NCI-H1105 (cell line): Measurements from ENCODE around the gene WWOX.
A peak's percentile ranks its signal among the peaks of the same experiment; 100 is the strongest.

Source experiments
- DNase-seq: peaks from one replicate; lab custom pipeline; 2025; lab: John Stamatoyannopoulos, UW

Gene WWOX

DNA sequence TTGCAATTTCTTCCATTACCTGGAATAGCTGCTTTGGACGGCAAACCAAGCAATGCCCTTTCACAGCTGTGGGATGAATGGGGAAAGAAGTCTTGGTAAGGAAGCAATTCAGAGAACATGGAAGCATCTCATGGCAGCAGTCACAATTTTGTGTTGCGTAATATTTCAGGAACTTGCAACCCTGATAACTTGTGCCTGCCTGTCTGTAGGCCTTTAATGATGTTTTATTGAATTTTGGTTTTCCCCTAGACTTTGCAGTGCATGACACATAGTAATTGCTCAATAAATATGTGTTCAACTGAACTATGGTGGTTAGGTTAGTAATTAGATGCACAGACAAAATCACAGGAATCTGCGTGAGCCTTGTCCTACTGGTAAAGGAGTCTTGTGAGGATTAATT, 439.5 kb downstream of the WWOX start:
- no peak for DNase-seq

DNA sequence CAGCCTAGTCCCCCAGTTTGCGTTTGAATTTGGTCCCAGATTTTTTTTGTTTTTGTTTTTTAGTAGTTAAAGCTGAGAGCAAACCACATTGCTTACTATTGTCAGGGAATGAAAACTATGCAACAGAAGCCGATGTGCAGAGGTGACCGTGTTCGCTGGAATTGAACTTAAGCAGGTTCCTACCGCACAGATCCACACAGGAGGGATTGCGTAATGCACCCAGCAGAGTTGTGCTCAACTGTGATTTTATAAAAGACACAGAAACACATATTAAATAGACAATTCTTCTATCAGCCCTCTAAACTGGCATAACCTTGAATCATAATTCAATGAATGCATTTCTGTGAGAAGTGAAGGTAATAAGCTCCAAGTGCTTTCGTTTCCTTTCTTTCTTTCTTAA, 443.0 kb downstream of the WWOX start:
- no peak for DNase-seq

DNA sequence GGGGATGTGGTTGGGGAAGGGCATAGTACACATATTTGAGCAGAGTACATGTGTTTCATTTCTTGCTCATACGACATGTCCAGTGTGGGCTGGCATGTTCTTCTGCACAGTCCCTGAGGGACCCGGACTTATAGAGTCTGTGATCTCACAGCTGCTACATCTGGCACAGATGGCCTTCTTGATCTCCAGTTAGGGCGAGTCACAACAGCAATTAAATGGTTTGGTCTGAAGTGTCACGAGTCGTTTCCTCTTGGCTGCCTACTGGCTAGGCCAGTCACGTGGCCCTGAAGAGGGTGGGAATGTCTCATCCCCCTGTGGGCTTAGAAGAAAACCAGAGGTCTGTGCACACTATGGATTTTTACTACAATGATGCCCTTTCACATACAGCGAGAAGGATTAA, 443.6 kb downstream of the WWOX start:
- DNase-seq: no peak

DNA sequence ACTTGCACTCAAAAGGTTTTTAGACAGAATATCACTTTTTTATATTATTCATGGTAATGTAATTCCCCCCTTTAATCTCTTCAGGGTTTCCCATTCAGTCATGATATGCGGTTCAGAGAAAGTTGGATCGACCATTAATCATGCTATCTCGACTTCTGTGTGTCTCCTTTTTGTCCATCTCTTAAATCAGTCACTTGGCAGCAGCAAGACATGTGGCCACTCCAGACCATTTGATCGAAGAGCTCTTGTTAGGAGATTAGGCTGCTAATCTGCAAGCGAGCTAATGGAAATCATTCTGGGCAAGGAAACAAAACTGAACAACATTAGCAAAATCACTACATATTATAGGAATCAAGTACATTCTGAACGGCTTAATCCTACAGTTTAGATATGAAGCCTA, 449.9 kb downstream of the WWOX start:
- DNase-seq: no peak

DNA sequence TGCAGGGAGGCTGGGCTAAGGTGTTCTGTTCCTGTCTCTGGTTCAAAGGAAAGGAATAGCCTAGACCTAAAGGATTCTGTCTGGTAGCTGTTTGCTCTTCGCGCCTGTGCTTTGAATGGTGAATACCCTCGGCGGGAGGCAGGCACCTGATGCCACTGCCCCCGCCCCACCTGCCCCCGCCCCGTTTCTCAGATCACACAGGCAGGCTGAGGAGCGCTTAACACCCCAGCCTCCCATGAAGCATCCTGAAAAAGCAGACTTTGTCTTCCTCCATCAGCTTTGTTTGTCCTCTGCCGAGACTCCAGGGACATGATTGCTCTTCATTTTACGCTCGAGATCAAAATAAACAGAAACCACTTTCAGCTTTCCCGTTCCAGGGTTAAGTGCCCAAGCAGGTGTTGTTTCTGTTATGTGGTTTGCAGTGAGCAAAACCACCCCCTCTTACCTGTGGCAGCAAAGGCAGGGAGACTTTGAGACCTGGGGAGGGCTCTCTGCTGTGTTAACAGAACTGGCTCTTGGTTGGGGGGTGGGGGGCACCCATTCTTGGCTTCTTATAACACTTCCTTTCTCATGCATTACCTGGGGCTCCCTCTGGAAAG, 452.1 kb downstream of the WWOX start:
- DNase-seq: peak; percentile 86

DNA sequence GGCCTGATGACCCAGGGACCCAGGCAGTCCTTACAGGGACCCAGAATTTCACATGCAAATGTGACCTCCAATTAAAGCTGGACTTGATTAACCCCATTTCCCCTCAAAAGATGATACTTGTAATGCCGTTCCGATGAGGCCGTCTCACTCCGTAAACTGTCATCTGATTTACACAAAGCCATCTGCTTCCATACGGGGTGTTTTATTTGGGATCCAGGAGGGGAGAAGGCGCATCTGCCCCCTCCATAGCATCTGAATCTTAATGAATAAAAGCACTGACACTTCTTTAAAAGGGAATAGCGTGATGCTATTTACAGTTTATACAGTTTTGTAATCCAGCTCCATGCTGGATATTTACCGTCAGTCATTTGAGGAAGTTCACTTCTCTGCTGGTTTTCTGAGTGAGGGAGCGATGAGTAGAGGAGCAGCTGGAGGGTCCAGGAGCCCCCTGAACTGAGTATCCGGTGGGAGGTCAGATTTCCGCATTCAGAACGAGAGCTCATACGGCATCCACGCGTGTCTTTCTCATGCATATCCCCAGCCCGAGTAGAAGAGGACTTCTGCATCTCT, 452.7 kb downstream of the WWOX start:
- DNase-seq: no peak

DNA sequence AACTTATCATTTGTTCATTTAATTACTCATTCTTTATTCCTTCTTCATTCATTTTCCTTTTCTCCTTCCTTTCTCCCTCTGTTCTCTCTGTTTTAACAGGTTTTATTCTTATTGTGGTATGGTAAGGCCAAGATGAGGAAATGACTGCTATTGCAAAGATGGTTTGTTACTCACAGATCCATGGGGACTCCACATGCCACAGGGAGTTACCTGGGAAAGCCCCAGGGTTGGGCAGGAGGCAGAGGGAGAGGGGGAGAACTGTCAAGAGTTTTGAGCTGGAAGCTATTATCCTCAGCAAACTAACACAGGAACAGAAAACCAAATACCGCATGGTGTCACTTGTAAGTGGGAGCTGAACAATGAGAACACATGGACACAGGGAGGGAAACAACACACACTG, 453.3 kb downstream of the WWOX start:
- DNase-seq: no peak

DNA sequence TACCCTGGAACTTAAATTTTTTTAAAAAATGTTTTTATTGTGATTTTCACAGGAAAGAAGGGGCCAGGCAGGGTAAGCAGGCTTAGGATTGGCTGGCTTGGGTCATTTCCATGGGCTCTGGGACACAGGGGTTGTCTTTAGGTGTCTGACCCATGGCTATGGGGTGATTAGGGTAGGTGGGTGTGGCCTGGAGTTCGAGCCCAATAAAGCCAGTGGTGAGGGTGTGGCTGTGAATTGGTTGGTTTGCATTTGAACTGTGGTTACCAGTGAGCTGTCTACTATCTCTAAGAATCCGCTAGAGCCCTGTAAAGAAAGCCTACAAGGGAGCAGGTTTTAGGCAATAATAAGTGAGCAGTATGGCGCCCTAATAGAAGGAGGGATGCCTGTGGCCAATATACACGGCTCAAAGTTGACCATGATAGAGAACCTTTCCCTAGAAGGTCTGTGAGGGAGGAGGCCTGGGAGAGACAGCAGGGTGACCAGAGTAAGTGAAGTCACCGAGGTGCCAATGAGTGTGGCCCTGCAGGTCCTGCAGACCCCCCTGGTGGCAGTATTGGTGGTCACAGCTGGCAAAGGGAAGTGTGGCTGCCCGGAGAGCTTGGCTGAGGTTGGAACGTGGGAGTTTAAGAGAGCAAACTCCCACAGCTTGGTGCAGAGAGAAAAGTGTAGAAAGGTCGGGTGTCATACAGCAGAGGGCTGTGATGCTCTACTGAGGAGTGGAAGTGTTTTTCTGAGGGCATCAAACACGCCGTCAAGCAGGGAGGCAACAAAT, 454.0 kb downstream of the WWOX start:
- DNase-seq: no peak

DNA sequence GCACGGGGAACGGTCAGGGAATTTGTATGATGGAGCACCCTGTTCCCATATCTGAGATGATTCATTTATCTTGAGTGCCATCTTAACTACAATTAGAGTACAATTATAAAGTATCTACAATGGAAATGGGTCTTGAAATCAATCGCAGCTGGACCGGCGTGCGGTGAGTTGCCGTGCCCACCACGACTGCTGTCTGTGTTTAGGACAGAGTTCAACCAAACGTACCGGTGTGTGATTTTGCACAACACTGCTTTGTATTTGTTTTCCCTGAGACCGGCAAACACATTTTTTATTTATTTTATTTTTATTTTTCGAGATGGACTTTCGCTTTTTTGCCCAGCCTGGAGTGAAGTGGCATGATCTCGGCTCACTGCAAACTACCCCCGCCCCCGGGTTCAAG, 457.0 kb downstream of the WWOX start:
- DNase-seq: no peak

DNA sequence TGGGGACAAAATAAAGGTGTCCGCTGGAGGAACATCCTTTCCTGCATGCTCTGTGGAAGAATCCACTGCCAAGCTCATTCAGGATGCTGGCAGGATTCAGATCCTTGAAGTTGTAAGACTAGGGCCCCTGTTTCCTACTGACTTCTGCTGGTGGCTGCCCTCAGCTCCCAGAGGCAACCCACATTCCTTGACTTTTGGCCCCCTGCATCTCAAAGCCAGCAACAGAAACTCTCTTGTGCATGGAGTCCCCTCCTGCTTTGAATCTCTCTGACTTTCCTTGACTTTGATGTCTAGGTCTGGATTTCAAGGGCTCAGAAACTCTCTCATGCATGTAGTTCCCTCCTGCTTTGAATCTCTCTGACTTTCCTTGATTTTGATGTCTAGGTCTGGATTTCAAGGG, 461.5 kb downstream of the WWOX start:
- DNase-seq: no peak

DNA sequence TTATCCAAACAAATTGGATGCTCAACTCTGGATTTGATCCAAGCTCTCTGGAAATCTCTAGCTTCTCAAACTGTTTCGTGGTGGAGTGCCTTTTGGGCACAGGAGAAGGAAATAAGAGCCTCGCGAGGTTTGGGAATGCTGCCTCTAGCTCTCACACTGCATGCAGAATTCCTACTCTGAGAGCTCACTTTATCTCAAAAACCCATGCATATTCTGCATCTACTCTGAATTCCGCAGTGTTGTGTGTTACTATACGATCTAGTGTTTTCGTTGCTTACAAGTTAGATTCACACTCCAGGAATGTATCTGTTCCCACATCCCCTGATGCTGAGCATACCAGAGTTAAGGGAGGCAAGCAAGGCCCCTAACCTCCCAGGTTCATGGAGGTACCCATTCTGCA, 462.7 kb downstream of the WWOX start:
- DNase-seq: no peak

DNA sequence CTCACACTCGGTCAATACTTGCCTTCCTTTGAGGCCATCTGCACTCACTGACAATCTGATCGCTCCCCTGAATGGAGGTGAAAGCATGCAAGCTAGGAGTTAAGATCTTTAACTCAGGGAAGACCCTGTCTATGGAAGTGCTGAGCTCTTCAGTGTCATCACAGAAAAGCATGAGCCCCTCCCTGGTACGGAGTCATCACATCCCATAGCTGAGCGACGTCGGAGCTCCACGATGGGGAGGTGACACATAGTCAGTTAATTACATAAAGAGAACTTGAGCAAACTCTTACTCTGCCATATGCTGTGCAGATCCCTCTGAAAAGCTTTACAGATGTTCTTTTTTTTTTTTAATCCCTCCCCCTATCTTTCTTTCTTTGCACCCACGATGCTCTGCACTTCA, 463.2 kb downstream of the WWOX start:
- no peak for DNase-seq

DNA sequence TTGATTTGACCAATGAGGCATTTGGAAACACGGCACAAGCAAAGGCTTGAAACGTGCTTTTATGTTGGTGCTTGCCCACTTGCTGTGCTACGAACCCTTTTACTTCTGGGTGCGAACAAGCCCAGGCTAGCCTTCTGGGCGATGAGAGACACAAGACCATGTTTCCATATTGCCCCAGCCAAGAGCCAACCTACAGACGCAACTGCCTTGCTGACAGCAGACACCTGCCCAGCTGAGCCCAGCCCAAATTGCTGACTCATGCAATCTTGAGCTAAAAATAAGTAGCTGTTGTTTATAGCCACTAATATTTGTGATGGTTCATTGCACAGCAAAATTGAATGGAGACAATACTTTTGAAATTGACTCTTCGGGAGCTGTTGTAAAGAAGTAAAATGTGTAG, 464.5 kb downstream of the WWOX start:
- peak; percentile 92 for DNase-seq

DNA sequence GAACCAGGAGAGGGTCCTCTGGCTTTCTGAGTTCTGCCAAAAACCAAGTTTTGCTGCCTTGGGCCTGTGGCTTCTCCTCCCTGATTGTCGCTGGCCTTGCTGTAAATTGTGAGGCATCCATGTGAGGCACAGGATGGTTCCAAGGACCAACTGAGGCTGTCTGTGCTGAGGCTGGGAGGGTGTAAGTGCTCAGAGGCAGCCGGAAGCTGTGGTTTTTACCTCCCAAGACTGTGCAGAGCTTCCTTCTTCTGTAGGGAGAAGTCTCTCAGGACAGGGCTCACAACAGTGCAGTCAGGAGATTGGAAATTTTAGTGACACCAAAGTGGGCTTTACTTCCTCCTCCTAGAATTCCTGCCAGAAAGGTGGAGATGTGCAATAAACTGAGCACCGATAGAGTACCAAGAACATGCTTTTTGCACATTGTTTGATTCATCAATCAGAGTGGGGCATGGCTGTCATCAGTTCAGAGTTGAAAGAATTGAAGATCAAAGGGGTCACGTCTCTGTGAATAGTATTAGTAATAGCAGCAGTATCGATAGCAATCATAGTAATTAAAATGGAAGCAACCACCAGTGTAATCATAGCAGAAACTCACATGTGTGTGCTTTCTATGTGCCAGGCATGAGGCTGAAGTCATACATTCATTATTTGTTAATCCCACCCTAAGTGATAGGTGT, 467.1 kb downstream of the WWOX start:
- DNase-seq: no peak

DNA sequence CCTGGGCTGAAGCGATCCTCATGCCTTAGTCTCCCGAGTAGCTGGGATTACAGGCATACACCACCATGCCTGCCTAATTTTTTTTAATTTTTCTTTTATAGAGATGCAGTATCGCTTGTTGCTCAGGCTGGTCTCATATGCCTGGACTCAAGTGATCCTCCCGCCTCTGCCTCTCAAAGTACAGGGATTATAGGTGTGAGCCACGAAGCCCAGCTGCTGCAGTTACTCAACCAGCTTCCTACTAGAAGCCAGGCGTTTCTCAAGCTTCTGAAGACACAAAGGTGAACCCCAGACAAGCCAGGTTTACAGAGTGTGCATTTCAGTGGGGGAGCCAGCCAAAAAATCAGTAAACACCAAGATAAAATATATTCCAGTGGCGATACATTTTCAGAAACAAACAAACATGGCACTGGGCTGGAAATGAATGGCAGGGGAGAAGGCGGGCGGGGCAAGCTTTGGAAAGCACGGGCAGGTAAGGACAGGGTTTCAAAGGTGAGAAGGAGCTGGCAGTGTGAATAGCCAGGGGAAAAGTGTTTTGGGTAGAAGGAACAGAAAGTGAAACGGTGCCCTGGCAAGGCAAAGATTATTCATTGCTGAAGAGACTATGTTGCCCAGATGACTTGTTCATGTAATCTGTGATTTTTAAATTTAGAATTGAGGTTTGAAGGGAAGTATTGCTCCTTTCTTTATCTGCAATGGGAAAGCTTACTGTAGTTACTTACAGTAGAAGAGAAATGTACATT, 471.1 kb downstream of the WWOX start:
- DNase-seq: no peak

DNA sequence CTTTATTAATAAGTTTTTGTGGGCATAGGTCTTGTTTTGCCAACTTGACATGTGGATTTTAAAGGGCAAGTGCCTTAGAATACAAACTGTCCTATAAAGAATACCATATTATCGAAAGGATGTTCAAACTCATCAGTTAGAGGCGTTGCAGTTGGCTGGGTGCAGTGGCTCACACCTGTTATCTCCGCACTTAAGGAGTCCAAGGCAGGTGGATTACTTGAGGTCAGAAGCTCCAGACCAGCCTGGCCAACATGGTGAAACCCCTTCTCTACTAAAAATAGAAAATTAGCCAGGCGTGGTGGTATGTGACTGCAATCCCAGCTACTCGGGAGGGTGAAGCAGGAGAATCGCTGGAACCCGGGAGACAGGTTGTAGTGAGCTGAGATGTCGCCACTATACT, 472.0 kb downstream of the WWOX start:
- no peak for DNase-seq

DNA sequence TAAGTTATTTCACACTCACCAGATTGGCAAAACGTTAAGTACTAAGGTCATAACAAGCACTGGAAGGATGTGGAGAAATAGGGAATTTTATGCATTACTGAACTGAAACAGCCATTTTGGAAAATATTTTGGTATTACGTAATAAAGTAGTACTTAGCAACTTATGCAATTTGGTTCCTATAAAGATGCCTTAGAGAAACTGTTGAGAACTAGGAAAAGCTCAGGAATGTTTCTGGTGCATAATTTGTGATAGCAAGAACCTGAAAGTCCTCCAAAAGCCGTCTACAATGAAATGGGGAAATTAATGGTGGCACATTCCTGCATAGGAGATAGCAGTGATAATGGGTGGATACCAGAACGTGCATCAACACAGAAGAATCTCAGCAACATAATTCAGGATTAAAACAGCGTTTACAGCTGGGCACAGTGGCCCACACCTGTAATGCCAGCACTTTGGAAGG, 472.5 kb downstream of the WWOX start:
- DNase-seq: no peak

DNA sequence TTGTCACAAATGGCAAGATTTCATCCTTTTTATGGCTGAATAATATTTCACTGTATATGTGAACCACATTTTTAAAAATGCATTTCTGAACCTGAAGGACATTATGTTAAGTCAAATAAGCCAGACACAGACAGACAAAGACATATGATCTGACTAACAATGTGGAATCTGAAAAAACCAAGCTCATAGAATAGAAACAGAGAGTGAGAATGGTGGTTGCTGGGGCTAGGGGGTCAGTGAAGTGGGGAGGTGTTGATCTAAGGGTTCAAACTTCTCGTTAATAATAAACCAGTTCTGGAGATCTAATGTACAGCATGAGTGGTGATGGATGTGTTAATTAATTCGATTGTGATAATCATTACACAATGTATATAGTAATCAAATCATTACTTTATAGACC, 475.1 kb downstream of the WWOX start:
- DNase-seq: no peak

DNA sequence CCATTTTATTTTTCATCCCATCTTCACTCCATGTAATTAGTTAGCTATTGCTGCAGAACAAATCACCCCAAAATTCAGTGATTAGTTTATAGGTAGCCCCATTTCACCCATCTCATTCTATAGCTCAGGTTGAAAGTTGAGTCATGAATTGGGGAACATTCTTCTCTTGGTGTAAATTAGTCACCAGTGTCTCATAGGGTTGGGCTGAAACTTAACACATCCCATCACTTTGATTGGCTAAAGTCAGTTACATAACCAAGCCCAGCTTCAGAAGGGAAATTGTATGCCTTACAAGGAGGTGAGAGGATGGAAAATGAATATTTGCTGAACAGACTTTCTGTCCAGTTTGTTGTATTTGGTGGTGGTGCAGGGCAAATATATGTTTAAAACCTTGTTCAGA, 477.5 kb downstream of the WWOX start:
- DNase-seq: no peak

DNA sequence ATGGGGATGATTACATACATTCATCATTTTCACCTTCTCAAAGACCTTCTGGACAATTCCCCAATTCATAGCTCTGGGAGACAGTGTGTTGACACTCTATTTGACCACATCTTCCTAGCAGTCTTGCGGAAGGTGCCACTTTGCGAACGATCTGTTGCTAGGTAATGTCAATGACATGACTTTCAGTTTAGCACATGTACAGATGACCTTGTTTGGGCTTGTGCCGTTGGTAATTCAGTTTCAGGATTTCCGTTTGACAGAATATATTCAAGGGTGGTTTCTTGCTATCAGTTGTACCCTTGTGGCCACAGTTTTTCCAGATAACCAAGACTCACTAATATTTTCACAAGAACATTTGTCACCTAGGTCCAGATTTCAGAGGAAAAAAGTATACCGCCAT, 478.2 kb downstream of the WWOX start:
- DNase-seq: no peak

DNA sequence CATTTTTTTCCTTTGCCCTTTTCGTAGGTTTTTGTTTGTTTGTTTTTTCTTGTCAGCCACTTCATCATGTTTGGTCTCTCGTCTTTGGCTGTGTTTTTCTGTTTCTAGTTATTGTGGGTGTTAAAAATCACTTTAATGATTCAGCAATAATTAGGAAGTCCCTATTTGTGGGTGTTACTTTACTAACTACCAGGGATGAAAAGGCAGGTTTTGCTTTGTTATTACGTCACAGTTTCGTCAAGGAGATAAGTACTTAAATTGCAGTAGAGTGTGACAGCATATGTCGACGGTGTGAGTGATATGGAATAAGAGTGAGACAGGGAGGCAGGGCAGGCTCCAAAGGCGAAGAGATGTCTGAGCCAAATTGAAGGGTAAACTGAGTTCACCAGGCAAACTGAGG, 479.6 kb downstream of the WWOX start:
- no peak for DNase-seq

DNA sequence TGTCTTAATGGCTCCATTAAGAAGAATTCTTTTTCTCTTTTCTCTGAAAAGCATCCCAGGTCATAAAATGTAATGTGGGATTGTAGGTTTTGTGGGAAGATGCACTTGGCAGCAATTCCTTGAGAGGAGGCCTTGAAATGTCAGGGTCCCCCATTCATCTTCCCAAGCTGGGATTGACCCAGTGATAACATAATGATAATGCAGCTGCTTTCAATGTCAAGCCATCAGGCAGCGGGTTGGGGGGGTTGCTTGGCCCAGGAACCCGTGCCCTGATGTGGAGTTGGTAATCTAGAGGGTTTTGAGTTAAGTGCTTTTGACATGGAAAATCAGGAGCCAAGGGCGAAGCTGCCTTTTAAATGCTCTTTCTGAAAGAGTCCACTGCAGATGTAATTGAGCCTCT, 484.0 kb downstream of the WWOX start:
- DNase-seq: no peak
